IMR-90 (cell line): ENCODE measurements around the gene PNPLA5.

ENCODE experiments used
- BHLHE40 ChIP-seq: fragments of 150-350 bp; IDR thresholded peaks from 2 replicates; pipeline ENCODE4 v1.6.1; 2016; ENCODE audit warnings: mild to moderate bottlenecking, low read depth, low read length
- CHD1 ChIP-seq: IDR thresholded peaks from 2 replicates; pipeline ENCODE4 v1.6.1; 2012; ENCODE audit warnings: low read depth, low read length, improper control_type of control experiment
- CTCF ChIP-seq: conservative IDR thresholded peaks from 2 replicates; pipeline ENCODE4 v1.5.1; 2012; ENCODE audit warnings: mild to moderate bottlenecking, low read depth, low read length, improper control_type of control experiment
- FOS ChIP-seq: fragments of 150-350 bp; IDR thresholded peaks from 2 replicates; pipeline ENCODE4 v1.6.1; 2016; ENCODE audit warnings: low read depth, low read length
- MAZ ChIP-seq: IDR thresholded peaks from 2 replicates; pipeline ENCODE4 v1.6.1; 2012; ENCODE audit warnings: low read depth, mild to moderate bottlenecking, low read length, improper control_type of control experiment, moderate library complexity, borderline replicate concordance
- MXI1 ChIP-seq: IDR thresholded peaks from 2 replicates; pipeline ENCODE4 v1.6.1; 2012; ENCODE audit warnings: low read depth, mild to moderate bottlenecking, low read length, moderate library complexity, borderline replicate concordance
- POLR2A ChIP-seq: IDR thresholded peaks from 2 replicates; pipeline ENCODE4 v1.6.1; 2012; ENCODE audit warnings: mild to moderate bottlenecking, low read depth, low read length
- RAD21 ChIP-seq: IDR thresholded peaks from 2 replicates; pipeline ENCODE4 v1.6.1; 2012; ENCODE audit warnings: low read length, improper control_type of control experiment
- RCOR1 ChIP-seq: IDR thresholded peaks from 2 replicates; pipeline ENCODE4 v1.6.1; 2012; ENCODE audit warnings: mild to moderate bottlenecking, low read length, improper control_type of control experiment; ENCODE audit not compliant: insufficient replicate concordance
- RFX5 ChIP-seq: IDR thresholded peaks from 2 replicates; pipeline ENCODE4 v1.8.0; 2012; ENCODE audit warnings: low read depth, mild to moderate bottlenecking, low read length, moderate library complexity
- SMC3 ChIP-seq: fragments of 150-350 bp; IDR thresholded peaks from 2 replicates; pipeline ENCODE4 v1.6.1; 2016; ENCODE audit warnings: low read depth, mild to moderate bottlenecking, antibody characterized with exemption, low read length, moderate library complexity
- TF ChIP-seq, protein P1 (sequence below): fragments of 150-350 bp; IDR thresholded peaks from 2 replicates; pipeline ENCODE4 v1.6.1; 2017; ENCODE audit warnings: mild to moderate bottlenecking, antibody characterized with exemption, low read length, low read depth

GRCh38 chr22:43839781-43840180 is 52.0 kb downstream of the PNPLA5 start:
- TF ChIP-seq CTCF, result no peak
- TF ChIP-seq POLR2A, result no peak
- TF ChIP-seq BHLHE40, result no peak
- TF ChIP-seq RFX5, result no peak
- no peak for TF ChIP-seq FOS
- no peak for TF ChIP-seq RAD21
- TF ChIP-seq, protein P1, sequence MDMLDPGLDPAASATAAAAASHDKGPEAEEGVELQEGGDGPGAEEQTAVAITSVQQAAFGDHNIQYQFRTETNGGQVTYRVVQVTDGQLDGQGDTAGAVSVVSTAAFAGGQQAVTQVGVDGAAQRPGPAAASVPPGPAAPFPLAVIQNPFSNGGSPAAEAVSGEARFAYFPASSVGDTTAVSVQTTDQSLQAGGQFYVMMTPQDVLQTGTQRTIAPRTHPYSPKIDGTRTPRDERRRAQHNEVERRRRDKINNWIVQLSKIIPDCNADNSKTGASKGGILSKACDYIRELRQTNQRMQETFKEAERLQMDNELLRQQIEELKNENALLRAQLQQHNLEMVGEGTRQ, result no peak
- no peak for TF ChIP-seq CHD1
- no peak for TF ChIP-seq SMC3
- no peak for TF ChIP-seq RCOR1
- TF ChIP-seq MAZ, result no peak
- TF ChIP-seq MXI1, result no peak
